ENCODE measurements around the gene NUP50.

NUP50 gene

GRCh38 chr22:45196926-45197605 is 33.3 kb downstream of the NUP50 start:
- no peak for DNase-seq

GRCh38 chr22:45197606-45198462 is 34.1 kb downstream of the NUP50 start:
- no peak for DNase-seq

- DNase-seq, result no peak
These were observed 34.7 kb downstream of the NUP50 start for GRCh38 chr22:45198463-45198795.

- DNase-seq, result no peak
These were observed 36.0 kb downstream of the NUP50 start for GRCh38 chr22:45199723-45200122.

- no peak for DNase-seq
These were observed 36.5 kb downstream of the NUP50 start for GRCh38 chr22:45200230-45200629.

GRCh38 chr22:45200860-45201511 is 37.3 kb downstream of the NUP50 start:
- no peak for DNase-seq

GRCh38 chr22:45201678-45202332 is 38.1 kb downstream of the NUP50 start:
- no peak for DNase-seq

- DNase-seq, result no peak
These were observed 38.8 kb downstream of the NUP50 start for GRCh38 chr22:45202333-45203149.

- DNase-seq, result no peak
These were observed 39.6 kb downstream of the NUP50 start for GRCh38 chr22:45203150-45203951.

GRCh38 chr22:45204241-45204640 is 40.5 kb downstream of the NUP50 start:
- DNase-seq, result no peak

GRCh38 chr22:45204819-45205218 is 41.1 kb downstream of the NUP50 start:
- DNase-seq, result no peak

GRCh38 chr22:45205276-45205925 is 41.7 kb downstream of the NUP50 start:
- no peak for DNase-seq

- DNase-seq, result no peak
These were observed 42.5 kb downstream of the NUP50 start for GRCh38 chr22:45206233-45206632.

GRCh38 chr22:45207533-45207932 is 43.8 kb downstream of the NUP50 start:
- DNase-seq, result no peak

GRCh38 chr22:45207981-45208664 is 44.4 kb downstream of the NUP50 start:
- DNase-seq, result no peak

- DNase-seq, result no peak
These were observed 44.9 kb downstream of the NUP50 start for GRCh38 chr22:45208696-45208992.

- DNase-seq, result peak; percentile 66
These were observed 45.5 kb downstream of the NUP50 start for GRCh38 chr22:45208993-45209838.

- no peak for DNase-seq
These were observed 46.4 kb downstream of the NUP50 start for GRCh38 chr22:45210174-45210573.

- no peak for DNase-seq
These were observed 46.9 kb downstream of the NUP50 start for GRCh38 chr22:45210577-45210976.

GRCh38 chr22:45210991-45211390 is 47.3 kb downstream of the NUP50 start:
- DNase-seq, result no peak

Data from NCI-H1694 (cell line).